NCI-H526 (cell line): Measurements from ENCODE around the gene BZW2.

Experiments
- DNase-seq, 2 experiments: peaks; one replicate each; lab custom pipeline; 2025; lab: John Stamatoyannopoulos, UW

Gene BZW2

DNA sequence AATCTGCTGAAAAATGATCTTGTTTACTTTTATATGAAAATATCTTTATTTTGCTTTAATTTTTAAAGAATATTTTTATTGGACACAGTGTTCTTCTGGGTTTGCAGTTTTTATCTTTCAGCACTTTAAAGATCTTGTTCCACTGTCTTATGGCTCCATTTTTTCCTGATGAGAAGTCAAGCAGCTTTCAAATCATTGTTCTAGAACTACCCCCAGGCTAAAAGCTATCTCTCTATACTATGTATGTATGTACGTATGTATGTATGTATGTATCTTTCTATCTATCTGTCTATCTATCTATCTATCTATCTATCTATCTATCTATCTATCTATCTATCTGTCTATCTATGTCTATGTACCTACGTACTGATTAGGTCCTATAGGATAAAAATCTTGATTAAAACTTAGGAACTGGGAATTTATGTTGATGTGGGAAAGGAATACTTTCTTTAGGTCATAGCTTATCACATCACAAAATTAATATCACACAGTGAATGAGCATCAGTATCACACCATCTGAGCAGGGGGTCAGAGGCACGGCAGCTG, 72.2 kb downstream of the BZW2 start:
- no peak for DNase-seq

GRCh38 chr7:16719699-16720098, 73.7 kb downstream of the BZW2 start:
- DNase-seq = no peak

DNA sequence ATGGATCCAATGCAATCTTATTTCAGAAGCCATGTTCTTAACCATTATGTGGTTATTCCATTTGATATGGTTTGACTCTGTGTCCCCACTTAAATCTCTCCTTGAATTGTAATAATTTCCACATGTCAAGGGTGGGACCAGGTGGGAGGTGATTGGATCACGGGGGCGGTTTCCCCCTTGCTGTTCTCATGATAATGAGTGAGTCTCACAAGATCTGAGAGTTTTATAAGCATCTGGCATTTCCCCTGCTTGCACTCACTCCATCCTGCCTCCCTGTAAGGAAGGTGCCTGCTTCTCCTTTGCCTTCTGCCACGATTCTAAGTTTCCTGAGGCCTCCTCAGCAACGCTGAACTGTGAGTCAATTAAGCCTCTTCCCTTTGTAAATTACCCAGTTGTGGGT, 75.6 kb downstream of the BZW2 start:
- no peak for DNase-seq

DNA sequence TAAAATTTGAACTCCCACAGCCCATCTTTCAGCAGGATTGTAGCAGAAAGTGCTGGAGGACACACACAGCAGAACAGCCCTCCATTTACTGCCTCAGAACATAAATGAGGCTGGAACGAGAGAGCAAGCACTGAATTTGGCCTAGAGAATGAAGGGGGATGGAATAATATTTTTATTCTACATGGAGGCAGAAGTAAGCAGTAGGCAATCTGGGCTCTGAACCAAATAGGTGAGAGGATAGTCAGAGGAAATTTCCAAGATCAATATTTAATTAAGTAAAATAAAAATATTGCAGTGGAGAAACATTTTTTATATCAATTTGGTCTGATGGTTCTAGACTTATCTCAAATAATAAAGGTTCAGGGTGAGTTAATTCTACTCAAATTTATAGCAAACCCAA, 78.4 kb downstream of the BZW2 start:
- no peak for DNase-seq

- no peak for DNase-seq
Observed at GRCh38 chr7:16726189-16726588, 80.2 kb downstream of the BZW2 start.

- peak in 1 of 2 experiments; percentile 21 for DNase-seq
Observed at GRCh38 chr7:16727736-16728135, 81.8 kb downstream of the BZW2 start.

GRCh38 chr7:16728811-16729210, 82.8 kb downstream of the BZW2 start:
- no peak for DNase-seq

DNA sequence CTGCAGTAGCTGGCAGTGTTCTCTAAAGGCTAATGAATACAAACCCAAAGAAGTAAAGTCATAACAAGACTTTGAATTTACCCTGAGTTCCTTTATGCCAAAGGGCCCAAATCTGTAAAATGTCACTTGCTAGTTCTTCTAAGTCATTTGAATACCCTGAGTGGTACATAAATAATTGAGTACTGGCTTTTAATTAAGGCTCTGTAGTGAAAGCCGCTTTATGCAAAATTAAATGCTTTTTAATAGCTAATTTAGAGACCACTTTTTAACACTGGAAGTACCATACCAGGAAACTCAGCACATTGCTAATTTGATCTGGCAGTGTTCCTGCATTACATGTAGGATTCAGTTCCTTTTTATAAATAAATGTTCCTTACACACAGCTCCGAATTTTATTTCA, 83.6 kb downstream of the BZW2 start:
- DNase-seq = no peak

- DNase-seq = no peak
Observed at GRCh38 chr7:16730937-16731336, 85.0 kb downstream of the BZW2 start.

DNA sequence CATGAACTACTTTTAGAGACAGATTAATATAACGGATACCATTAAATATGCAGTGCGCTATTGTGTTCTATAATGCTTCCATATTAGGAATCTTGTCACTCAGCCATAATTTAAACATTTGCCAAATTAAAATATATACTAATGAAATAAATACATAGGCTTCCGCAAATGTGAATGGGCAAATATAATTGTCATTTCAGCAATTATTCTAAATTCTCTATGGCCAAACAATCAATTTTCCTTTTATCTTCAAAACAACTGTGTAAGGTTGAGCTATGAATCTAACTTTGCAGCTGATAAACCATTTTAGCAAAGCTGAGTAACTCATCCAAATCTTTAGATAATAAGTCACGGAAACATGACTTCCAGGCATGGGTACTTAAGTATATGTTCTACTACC, 86.8 kb downstream of the BZW2 start:
- no peak for DNase-seq

DNA sequence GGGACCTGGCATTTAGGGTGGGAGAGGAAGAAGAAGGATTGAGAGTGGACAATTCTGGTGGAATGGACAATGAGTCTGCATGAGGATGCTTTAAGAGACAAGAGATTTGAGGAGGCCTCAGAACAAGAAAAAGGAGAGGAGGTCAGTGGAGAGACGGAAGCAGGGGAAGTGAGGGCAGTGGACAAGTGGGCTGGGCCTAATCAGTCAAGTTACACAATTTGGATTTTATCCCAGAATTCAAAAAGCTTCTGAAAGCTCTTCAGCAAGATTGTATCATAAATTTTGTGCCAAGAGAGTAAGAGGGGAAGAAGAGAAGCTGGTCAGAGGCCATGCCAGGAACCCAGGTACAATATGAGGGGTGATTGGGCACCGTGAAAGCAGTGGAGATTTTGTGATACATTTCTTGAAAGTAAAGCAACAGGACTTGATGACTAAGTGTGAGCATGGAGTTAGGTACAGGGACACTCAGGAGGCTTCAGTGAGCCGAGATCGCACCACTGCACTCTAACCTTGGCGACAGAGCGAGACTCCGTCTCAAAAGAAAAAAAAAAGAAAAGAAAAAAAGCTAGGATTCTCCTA, 88.3 kb downstream of the BZW2 start:
- no peak for DNase-seq

DNA sequence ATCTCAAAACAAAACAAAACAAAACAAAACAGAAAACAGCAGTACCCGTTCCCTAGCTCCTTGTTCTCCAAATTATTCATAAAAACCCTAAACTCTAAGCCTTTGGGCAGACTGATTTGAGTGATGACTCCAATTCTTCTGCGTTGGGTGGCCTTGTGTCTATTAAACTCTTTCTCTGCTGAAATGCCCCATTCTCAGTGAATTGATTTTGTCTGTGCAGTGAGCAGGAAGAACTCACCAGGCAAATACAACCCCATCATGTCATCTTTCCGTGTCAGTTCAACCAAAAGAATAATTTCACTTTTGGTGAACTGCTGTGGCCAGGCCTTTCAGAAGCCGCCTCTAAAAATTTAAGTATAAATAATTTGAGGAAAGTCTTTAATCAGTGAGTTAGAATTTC, 89.0 kb downstream of the BZW2 start:
- DNase-seq = no peak

GRCh38 chr7:16738011-16738688, 92.2 kb downstream of the BZW2 start:
- no peak for DNase-seq

DNA sequence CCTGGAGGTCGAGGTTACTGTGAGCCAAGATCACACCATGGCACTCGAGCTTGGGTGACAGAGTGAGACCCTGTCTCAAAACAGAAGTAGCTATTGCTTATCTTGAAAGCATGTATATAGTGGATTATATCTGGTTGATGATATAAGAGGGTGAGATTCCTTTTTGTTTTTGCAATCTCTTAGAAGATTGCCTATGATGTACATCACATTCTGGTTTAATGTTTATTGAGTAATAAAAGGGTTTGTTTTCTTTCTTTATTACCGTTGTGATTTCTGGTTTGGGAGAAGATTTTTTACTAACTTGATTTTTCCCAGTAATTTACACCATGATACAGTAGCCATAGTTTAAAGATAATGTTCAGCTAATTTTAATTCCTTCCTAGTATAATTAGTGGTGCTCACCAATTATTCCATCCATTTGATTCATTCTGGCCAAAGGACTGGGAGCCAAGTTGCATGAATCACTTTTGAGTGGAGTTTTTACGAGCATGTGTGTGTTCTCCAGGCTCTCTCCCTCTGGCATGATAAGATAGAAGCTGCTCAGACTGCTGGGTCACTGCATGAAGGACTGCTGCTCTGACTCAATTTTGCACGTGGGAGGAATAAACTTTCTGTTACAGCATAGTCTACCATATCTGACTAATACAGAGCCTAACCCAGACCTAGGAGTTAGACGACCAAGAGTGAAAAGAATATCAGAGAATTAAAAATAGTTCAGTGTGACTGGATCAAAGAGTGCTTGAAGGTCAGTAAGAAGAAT, 94.1 kb downstream of the BZW2 start:
- no peak for DNase-seq

DNA sequence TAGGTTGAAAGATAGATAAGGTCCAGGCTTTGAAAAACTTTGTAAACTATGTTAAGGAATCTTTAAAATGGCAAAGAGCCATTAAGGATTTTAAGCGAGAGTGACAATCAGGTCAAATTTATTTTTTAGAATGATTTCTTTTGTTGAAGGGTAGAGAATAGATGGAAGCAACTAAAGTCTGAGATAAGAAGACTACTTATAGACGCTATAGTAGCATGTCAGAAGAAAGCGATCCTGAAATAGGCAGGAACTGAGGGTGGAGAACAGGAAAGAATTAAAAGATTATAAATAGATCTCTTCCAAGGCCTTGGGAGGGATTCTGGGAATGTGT, 94.6 kb downstream of the BZW2 start:
- DNase-seq = no peak

GRCh38 chr7:16740996-16741395, 95.0 kb downstream of the BZW2 start:
- no peak for DNase-seq

DNA sequence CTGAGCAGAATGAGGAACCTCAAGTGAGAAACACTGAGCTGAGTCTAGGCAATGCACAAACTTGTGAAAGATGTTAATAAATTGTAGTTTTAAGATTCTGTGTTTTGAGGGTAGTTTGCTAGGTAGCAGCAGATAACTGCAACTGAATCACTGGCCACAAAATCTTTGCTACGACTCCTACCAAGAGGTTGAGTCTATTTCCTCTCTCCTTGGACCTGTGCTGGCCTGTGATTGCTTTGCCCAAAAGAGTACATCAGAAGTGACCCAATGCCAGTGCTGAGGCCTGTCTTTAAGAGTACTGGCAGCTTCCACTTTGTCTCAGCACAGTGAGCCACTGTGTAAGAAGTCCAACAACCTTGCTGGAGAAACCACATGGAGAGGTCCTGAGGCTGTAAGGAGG, 95.7 kb downstream of the BZW2 start:
- DNase-seq = no peak

- DNase-seq = no peak
Observed at GRCh38 chr7:16742547-16742946, 96.6 kb downstream of the BZW2 start.

DNA sequence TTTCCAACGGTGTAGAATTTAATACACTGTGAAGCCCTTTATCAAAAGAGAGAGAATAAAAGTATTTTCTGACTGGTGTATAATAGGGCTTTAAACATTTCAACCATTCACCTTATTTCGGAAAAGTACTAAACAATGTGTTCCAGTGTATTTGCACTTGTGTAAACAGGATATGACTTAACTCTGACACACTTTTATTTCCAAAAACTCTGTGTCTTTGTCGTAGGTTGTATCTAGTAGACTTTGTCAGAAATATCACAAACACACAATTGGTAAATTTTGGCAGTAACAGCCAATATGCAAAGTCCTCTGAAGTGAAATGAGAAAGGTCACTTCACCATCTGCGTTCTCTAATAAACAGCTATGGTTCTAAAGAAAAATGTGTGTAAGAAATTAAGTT, 97.3 kb downstream of the BZW2 start:
- no peak for DNase-seq

- no peak for DNase-seq
Observed at GRCh38 chr7:16744518-16745250, 98.7 kb downstream of the BZW2 start.

- DNase-seq = no peak
Observed at GRCh38 chr7:16745645-16746044, 99.7 kb downstream of the BZW2 start.

DNA sequence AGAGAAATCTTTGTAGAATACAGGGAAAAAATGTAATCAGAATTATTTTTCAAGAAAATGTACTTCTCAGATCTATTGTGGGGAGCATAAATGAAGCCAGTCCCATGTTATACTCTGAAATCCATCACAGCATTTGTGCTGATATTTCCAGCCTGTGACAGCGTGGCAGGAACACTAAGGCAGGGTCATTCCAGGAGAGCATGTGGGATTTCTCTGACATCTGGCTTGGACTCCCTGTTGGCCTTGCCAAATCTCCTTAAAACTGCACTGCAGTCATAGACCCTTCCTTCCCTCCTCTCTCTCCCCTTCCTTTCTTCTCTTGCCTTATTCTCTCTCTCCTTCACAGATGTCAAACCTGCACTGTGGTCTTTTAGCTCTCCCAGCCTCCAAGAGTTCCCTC, 101.1 kb downstream of the BZW2 start:
- no peak for DNase-seq
